GM21786 (cell line): Measurements from ENCODE around the gene HBQ1.
"Not testable (repeated sequence)": the region's sequence is repeated elsewhere in the genome, so short reads cannot be mapped to it uniquely, and the experiment has no call there.

Source experiments
- ATAC-seq: cut with Tn5 transposase; IDR thresholded peaks from one replicate; pipeline ENCODE4 v1.9.1; 2021; ENCODE audit not compliant: unreplicated experiment

HBQ1 gene

DNA sequence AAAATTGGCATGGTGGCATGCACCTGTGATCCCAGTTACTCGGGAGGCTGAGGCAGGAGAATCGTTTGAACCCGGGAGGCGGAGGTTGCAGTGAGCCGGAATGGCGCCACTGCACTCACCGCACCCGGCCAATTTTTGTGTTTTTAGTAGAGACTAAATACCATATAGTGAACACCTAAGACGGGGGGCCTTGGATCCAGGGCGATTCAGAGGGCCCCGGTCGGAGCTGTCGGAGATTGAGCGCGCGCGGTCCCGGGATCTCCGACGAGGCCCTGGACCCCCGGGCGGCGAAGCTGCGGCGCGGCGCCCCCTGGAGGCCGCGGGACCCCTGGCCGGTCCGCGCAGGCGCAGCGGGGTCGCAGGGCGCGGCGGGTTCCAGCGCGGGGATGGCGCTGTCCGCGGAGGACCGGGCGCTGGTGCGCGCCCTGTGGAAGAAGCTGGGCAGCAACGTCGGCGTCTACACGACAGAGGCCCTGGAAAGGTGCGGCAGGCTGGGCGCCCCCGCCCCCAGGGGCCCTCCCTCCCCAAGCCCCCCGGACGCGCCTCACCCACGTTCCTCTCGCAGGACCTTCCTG is at the start of gene HBQ1:
HBQ1 (plus strand) TSS at position 359 of the 575 bp plus-strand sequence; CDS start at position 387, 28 bp downstream.
- ATAC-seq, result no peak

DNA sequence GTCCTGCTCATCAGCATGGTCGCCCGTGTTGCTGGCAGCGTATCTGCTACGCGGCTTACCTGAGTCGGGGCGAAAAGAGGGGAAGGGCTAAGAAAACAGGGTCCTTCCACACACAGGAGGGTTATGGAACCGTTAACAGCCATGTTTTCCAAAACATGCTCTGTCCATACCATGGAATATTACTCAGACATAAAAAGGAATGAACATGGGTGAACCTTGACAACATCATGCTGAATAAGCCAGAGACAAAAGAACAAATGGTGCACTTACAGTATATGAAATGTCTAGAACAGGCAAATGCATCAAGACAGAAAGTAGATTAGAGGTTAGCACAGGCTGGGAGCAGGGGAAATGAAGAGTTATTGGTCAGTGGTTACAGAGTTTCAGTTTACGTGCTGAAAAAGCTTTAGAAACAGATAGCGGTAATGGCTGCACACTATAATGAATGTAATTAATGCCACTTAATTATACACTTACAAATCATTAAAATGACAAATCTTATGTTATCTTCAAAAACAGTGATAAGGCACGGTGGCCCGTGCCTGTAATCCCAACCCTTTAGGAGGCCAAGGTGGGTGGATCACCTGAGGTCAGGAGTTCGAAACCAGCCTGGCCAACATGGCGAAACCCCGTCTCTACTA is 49.6 kb upstream of the HBQ1 start:
- ATAC-seq, result no peak

DNA sequence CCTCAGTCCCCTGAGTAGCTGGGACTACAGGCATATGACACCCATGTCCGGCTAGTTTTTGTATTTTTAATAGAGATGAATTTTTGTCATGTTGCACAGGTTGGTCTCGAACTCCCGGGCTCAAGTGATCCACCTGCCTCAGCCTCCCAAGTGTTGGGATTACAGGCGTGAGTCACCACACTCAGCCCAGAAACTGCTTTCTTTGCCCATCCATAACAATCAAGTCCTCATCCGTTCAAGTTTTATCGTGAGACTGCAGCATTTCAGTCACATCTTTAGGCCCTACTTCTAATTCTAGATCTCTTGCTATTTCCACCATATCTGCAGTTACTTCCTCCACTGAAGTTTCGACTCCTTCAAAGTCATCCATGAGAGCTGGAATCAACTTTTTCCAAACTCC is 48.1 kb upstream of the HBQ1 start:
- ATAC-seq, result no peak

DNA sequence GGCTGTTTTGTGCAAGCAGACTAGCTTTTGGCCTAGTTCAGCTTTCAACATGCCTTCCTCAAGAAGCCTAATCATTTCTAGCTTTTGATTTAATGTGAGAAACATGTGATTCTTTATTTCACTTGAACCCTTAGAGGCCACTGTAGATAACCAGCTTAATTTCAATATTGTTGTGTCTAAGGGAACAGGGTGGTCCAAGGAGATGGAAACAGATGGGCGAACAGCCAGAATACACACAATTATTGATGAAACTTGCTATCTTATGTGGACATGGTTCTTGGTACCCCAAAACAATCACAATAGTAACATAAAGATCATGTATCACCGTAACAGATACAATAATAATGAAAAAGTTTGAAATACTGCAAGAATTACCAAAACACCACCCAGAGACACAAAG is 46.5 kb upstream of the HBQ1 start:
- ATAC-seq, result no peak

DNA sequence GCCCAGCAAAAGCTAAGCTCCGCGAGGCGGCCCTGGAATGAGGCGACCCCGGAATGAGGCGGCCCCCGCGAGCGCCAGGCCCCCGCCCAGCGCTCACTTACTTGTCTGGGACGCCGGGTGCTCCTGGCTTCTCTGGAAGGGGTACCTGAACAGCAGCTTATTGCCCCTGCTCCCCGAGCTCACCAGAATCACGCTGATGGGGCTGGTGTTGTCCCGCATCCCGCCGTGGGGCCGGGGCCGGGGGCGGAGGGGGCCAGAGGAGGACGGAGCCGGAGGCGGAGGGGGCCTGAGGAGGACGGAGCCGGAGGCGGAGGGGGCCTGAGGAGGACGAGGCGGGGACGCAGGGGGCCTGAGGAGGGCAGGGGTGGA is 42.2 kb upstream of the HBQ1 start:
- ATAC-seq, result no peak

DNA sequence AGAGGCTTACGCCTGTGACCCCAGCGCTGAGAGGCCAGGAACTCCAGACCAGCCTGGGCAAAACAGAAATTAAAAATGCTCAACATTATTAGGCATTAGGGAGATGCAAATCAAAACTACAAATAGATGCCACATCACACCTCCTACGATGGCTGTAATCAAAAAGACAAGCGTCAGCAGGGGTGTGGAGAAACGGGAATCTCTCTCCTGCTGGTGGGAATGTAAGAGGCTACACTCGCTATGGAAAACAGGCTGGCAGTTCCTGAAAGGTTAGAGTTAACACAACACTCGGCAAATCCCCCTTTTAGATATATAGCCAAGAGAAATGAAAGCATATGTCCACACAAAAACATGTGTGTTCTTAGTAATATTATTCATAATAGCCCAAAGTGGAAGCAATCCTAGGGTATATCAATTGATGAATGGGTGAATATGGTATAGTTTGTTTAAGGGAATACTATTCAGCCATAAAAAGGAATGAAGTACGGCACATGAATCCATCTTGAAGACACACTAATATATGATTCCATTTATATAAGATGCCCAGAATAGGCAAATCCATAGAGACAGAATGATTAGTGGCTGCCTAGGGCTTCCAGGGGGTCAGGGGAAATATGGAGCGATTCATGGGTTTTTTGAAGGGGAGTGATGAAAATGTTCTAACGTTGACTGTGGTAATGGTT is 39.9 kb upstream of the HBQ1 start:
- no peak for ATAC-seq

DNA sequence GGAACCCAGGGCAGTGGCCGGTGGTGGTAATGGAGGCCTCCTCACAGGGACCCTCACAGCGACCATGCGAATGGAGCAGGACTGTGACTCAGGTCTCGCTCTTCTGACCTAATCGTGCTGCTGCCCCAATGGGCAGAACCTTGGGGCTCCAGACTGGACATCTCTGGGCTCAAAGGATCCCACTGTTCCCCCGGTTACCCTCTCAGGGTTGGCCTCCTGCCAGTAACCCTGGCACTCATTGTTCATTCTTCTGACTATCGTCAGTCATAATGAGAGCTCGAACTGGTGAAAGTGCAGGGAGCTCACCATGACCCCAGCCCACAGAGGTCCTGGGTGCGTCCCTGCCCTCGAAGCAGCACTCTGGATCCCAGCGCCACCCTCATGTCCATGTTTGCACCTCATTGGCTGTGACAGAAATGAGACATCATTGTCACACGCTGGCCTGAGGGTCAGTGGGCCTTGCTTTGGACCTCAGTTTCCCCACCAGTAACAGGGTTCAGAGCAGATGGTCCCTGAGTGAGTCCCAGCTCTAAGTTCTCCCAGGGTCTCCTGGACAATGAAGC is 37.8 kb upstream of the HBQ1 start:
- no peak for ATAC-seq

DNA sequence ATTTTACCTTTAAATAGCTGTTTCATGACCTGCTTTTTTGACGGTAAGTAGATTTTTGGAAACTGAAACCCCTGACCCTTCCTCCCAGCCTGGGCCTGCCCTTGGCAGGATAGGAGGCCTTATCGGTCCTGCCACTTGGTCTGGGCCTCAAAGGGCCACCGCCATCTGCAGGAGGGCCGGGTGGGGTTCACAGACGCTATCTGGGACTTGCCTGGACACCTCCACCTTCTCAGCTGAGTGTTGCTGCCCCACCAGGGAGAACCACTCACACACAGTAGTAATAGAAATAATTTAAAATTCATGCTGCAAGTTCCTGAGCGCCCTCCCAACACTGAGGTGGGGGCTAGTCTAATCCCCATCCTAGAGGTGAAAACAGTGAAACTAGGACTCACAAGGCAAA is 37.2 kb upstream of the HBQ1 start:
- no peak for ATAC-seq

DNA sequence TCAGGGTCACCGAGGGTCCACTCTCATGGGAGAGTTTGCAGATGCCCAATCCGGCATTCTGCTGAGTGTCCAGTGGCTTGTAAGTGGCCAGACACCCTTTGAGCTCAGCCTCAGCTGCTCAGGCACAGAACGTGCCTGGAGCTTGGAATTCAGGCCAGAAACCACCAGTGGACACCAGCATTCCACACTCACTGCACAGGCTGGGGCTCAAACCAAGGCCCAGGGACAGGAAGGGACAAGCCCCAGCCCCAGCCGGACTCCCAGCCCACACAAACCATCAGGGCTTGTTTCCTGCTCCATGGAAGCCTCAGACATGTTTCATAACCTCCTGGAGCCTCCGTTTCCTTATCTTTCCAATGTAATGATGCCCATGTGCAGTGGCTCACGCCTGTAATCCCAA is 36.8 kb upstream of the HBQ1 start:
- ATAC-seq, result no peak

DNA sequence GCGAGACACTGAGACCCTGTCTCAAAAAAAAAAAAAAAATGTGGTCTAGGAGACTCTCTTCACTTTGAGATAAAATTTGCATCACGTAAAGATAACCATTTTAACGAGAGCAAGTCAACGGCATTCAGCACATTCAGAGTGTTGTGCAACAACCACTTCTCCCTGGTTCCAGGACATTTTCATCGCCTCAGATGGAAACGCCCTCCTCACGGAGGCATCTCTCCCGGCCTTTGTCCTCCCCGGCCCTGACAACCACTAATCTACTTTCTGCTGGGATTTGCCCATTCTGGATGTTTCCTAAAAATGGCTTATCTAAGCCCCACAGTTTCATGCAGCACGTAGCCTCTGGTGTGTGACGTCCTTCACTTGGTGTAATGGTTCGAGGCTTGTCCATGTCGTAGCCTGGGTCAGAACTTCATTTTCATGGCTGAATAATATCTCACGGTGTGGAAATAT is 35.4 kb upstream of the HBQ1 start:
- no peak for ATAC-seq

DNA sequence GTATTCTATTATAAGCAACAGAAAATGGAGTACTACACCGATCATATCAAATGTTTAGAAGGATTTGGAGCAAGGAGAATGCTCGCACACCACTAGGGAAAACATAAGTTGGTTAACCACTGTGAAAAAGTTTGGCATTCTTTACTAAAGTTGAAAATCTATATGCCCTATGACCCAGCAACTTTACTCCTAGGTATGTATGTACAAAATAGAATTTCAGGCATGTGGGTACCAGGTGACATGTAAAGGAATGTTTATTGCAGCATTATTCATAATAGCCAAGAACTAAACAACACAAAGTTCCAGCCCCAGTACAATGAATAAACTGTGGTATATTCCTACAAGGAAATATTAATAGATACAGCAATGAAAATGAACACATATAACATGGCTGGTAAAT is 33.6 kb upstream of the HBQ1 start:
- no peak for ATAC-seq

DNA sequence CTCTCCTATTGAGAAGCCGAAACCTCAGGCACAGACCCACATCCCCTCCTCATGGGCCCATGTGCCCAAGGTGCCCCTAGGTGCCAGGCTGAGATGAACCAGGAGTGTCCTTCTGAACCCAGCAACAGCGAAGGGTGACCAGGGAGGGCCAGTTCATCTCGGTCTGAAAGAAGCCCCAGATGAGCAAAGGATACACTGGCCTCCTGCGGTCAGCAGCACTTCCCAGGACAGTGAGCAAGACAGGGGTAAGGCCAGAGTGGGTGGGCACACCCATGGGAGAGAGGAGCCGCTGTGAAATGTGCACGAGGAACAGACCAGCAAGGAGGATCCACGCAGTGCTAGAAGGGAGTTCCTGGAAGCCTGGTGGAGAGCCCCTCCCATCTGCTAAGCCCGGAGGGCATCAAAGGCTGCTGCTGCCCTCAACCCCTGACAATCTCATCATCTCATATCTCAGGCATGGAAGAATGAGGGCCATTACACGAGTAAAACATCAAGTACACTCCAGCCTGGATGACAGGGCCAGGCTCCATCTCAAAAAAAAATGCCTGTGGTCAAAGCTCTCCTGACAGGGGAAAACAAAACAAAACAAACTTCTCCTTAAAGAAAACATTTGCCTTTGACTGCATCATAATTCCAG is 31.1 kb upstream of the HBQ1 start:
- ATAC-seq, result no peak

DNA sequence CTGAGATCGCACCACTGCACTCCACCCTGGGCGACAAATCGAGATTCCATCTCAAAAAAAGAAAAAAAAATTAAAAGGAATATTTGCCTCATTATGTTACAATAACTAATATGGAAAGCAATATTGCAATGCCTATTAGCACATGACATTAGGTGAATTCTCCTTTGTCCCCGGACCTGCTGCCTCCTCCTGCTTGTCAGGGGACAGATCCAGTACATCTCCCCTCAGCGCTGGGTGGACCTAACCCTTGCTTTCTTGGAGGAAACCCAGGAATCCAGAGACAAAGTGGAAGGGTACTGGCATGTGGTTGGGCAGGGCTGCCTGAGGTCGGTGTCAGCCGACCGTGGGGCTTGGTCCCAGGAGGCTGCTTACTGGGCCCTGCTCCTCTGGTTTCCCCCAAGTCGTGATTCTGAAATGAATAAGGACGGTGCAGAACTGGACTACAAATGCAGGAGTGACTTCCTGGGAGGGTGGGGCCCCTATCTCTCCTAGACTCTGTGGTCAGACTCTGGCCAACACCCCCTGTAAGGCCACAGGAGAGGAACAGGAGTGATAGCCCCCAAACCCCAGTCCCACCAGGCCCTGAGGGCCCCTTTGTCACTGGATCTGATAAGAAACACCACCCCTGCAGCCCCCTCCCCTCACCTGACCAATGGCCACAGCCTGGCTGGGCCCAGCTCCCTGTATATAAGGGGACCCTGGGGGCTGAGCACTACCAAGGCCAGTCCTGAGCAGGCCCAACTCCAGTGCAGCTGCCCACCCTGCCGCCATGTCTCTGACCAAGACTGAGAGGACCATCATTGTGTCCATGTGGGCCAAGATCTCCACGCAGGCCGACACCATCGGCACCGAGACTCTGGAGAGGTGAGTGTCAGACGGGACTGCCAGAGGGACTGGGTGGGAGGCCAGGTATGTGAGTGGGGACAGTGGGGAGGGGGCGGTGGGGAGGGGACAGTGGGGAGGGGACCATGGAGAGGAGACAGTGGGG is 27.8 kb upstream of the HBQ1 start, which contains the start of gene HBZ:
HBZ (plus strand) TSS at position 504 of the 988 bp plus-strand sequence; CDS start at position 770, 266 bp downstream.
- ATAC-seq, result no peak

DNA sequence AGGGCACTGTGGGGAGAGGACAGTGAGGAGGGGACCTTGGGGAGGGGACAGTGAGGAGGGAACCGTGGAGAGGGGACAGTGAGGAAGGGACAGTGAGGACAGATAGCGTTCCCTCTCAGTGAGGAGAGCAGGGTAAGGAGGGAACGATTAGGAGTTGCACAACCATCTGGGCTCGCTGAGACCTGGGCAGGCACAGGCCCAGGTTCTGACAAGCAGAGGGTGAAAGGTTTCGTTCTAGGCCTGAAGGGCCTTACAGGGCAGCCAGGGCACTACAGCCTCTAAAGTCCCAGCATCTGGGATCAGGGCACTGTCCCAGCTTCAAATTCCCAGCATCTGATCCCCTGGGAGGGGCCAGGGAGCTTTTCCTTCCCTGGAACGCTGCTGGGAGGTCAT is 27.1 kb upstream of the HBQ1 start:
- ATAC-seq, result not testable (repeated sequence)

DNA sequence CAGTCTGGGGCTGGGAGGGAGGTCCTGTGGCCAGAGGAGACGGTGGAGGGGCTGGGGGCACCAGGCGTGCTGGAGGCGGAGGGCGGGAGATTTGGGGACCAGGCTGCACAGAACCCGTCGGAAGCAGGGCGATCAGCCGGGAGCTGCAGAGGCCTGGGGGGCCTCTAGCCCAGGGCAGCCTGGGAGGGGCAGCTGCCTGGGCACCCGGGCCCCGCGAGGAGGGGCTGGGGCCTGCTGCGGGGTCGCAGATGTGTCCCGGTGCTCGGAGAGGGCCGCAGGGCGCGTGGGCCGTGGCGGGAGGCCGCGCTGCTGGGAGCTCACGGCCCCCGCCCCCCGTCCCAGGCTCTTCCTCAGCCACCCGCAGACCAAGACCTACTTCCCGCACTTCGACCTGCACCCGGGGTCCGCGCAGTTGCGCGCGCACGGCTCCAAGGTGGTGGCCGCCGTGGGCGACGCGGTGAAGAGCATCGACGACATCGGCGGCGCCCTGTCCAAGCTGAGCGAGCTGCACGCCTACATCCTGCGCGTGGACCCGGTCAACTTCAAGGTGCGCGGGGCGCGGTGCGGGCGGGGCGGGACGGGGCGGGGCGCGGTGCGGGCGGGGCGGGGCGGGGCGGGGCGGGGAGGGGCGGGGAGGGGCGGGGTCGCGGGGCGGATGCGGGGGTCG is 26.6 kb upstream of the HBQ1 start:
- ATAC-seq, result not testable (repeated sequence)

DNA sequence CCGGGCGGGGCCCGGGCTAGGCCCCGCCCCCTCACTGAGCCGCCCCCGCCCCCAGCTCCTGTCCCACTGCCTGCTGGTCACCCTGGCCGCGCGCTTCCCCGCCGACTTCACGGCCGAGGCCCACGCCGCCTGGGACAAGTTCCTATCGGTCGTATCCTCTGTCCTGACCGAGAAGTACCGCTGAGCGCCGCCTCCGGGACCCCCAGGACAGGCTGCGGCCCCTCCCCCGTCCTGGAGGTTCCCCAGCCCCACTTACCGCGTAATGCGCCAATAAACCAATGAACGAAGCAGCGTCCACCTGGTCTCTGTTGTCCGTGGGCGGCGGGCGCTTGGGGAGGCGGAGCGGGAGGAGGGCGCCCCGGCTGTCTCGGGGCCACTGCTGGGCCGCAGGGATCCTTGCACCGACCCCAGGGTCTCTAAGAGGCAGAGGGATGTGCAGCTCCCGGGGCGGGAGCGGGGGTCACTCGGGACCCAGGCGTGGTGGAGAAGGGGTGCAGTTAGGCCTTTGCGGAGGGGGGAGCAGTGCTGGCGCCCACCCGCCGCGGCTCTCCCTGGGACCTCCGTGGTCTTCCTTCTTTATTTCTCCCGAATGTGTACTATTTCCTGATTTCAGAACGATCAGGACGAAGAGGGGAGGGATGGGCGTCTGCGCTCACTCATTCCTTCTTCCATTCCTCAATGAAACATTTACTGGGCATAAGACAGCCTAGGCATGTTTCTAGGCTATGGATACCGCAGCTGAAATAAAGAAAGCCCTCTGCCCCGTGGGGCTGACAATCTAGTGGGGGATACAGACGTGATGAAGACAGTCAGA is 25.8 kb upstream of the HBQ1 start:
- no peak for ATAC-seq

DNA sequence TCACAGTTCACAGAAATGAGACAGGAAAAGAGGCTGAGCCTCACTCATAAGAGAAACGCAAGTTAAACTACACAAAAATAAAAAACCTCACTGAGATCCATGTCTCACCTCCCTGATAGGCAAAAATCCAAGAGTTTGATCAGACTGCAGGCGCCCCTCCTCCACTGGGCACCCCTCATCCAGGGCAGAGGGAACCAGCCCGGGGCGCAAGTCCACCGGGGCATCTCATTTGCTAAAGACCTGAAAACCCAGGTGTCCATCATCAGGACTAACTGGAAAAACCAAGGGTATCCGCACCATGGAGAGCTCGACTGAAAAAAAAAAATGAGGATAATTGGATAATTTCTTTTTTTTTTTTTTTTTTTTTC is 25.2 kb upstream of the HBQ1 start:
- no peak for ATAC-seq

DNA sequence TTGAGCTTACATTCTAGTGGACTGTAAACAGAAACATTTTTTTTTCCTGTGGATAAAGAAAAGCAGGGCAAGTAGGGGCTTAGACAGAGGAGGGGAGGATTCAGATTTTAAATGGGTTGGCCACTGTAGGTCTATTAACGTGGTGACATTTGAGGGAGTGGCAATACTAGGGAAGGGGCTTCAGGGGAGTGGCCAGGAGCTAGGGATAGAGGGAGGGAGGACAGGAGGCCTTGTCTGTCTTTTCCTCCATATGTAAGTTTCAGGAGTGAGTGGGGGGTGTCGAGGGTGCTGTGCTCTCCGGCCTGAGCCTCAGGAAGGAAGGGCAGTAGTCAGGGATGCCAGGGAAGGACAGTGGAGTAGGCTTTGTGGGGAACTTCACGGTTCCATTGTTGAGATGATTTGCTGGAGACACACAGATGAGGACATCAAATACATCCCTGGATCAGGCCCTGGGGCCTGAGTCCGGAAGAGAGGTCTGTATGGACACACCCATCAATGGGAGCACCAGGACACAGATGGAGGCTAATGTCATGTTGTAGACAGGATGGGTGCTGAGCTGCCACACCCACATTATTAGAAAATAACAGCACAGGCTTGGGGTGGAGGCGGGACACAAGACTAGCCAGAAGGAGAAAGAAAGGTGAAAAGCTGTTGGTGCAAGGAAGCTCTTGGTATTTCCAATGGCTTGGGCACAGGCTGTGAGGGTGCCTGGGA is 21.0 kb upstream of the HBQ1 start:
- no peak for ATAC-seq
